Measurements from ENCODE around the gene MRM3.
"Not testable (repeated sequence)": the region's sequence is repeated elsewhere in the genome, so short reads cannot be mapped to it uniquely, and the experiment has no call there.

MRM3 gene, protein sequence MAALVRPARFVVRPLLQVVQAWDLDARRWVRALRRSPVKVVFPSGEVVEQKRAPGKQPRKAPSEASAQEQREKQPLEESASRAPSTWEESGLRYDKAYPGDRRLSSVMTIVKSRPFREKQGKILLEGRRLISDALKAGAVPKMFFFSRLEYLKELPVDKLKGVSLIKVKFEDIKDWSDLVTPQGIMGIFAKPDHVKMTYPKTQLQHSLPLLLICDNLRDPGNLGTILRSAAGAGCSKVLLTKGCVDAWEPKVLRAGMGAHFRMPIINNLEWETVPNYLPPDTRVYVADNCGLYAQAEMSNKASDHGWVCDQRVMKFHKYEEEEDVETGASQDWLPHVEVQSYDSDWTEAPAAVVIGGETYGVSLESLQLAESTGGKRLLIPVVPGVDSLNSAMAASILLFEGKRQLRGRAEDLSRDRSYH

GRCh38 chr17:781805-782731 lies at the start of gene MRM3, which contains the start of gene GLOD4:
Gene MRM3 (plus strand): TSS chr17:782353. CDS start chr17:782379, 26 bp downstream.
Gene GLOD4 (minus strand): TSS chr17:782280. CDS start chr17:782255, 25 bp downstream.
- DNase-seq = peak; percentile 65 to 93

- no peak for DNase-seq
Measured at GRCh38 chr17:732902-733720, 49.0 kb upstream of the MRM3 start.

GRCh38 chr17:733743-734142 lies 48.4 kb upstream of the MRM3 start:
- DNase-seq = no peak

- no peak for DNase-seq
Measured at GRCh38 chr17:737561-738113, 44.5 kb upstream of the MRM3 start.

DNA sequence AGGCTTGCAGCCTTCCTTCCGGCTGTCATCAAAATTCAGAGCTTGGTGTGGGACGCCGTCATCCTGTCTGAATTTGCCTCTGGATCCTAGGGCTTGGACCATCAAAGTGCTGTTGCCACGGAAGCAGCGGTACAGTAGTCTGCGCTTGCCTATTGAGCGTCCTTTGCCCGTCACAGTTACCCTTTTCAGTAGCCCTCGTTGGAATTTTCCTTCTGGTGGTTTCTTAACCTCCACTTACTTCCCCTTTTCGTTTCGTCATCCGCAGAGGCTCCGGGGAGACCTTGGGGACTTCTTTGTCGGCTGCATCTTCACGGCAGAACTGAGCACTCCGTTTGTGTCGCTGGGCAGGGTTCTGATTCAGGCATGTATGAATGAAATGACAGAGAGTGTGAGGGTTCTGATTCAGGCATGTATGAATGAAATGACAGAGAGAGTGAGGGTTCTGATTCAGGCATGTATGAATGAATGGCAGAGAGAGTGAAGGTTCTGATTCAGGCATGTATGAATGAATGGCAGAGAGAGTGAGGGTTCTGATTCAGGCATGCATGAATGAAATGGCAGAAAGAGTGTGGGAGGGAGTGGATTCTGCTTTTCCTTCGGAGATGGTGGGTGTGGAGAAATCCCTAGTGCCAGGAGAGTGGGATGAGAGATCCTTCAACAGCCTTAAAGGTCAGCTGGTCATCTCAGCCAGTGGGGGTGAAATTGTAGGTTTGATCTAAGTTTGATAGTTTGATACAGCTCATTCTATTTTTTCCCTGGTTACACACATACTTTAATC lies 41.7 kb upstream of the MRM3 start:
- peak; percentile 27 to 86 for DNase-seq

DNA sequence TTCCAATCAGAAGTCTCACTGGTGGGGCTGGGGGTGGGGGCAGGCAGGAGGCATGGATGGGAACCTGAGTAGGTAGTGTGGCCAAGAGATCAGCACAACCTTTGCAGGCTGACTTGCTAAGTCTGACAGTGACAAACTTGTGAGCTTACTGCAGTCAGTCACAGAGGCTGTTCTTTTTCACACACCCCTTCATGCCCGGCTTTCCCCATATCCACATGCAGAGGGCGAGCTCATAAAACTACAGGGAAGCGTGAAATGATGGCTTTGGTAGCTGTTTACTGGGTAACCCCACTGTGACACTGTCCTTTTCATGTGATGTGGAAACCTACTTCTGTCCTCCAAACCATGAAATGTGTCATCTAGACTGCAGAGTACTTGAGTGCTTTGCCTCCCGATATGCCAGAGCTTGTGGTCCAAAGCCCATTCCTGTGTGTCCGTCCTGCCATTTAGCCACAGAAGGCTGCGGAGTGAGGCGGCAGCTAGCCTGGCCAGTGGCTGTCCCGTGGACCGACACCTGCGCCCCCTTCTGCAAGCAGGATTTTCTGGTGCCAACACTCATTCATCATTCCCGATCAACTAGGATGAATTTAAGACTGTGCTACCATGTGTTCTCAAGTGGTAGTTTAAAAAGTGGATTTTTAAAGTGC lies 39.9 kb upstream of the MRM3 start:
- DNase-seq = no peak

- no peak for DNase-seq
Measured at GRCh38 chr17:743139-743538, 39.0 kb upstream of the MRM3 start.

DNA sequence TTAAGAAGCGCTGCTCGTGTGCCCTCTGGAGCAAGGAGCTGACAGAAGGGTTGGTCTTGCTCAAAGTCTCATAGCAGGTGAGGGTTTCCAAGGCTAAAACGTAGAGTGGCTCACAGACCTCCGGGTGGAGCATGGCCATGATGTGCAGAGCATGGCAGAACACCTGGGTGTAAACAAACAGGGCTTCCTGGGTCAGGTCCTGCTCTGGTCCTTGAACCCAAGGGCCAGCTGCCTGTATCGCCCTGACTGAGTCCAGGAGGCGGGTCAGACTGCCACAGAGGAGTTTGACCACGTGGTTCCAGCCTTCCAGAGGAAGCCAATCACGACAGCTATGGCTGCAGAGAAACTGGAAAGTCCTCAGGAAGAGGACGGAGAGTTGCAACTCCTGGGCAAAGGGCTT lies 37.2 kb upstream of the MRM3 start:
- no peak for DNase-seq

- no peak for DNase-seq
Measured at GRCh38 chr17:745406-745805, 36.7 kb upstream of the MRM3 start.

GRCh38 chr17:746181-746580 lies 36.0 kb upstream of the MRM3 start:
- DNase-seq = no peak

GRCh38 chr17:746783-747629 lies 35.1 kb upstream of the MRM3 start:
- DNase-seq = no peak

DNA sequence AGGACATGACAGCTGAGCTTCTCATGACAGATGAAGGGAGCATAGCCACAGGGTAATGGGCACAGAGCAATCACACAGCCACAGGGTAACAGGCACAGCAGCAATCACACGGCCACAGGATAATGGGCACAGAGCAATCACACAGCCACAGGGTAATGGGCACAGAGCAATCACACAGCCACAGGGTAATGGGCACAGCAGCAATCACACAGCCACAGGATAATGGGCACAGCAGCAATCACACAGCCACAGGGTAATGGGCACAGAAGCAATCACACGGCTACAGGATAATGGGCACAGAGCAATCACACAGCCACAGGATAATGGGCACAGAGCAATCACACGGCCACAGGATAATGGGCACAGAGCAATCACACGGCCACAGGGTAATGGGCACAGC lies 33.5 kb upstream of the MRM3 start:
- DNase-seq = not testable (repeated sequence)

- DNase-seq = not testable (repeated sequence)
Measured at GRCh38 chr17:749359-749758, 32.8 kb upstream of the MRM3 start.

- DNase-seq = no peak
Measured at GRCh38 chr17:750431-751037, 31.6 kb upstream of the MRM3 start.

DNA sequence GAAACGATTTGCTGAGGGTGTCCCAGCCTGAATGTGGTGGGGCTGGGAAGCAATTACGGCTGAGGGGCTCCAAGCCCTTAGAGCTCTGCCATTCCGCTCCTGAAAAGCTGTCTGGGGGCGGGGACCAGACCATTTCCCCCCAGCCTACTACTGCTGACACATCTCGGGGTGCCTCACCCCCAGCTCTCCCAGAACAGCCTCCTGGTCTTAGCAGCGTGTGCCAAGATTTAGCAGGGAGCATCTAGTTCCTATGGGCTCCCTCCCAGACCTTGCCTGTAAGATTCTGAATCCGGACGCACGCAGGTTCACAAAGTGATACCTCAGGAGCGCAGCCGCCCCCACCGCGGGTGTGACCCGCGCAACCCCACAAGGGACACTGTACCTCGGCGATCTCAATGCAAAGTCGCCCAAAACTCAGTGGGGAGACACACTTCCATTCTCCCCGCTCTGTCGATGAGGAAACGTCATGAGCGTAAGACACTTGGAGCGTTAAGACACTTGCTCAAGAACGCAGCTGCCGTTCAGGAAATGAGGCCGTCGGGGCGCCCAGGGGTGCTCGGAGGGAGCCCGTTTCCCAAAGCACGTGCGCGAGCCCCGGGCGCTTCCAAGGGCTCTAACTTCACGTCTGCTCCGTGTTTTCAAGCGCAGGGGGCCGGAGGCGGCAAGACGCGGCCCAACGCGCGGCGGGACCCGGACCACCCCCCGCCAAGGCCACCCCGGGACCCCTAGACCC lies 30.7 kb upstream of the MRM3 start:
- DNase-seq = no peak

GRCh38 chr17:752002-752619 lies 30.0 kb upstream of the MRM3 start, which contains the start of gene GEMIN4:
Gene GEMIN4 (minus strand): TSS chr17:752264. CDS start chr17:752142, 122 bp downstream.
- peak; percentile 74 to 96 for DNase-seq

DNA sequence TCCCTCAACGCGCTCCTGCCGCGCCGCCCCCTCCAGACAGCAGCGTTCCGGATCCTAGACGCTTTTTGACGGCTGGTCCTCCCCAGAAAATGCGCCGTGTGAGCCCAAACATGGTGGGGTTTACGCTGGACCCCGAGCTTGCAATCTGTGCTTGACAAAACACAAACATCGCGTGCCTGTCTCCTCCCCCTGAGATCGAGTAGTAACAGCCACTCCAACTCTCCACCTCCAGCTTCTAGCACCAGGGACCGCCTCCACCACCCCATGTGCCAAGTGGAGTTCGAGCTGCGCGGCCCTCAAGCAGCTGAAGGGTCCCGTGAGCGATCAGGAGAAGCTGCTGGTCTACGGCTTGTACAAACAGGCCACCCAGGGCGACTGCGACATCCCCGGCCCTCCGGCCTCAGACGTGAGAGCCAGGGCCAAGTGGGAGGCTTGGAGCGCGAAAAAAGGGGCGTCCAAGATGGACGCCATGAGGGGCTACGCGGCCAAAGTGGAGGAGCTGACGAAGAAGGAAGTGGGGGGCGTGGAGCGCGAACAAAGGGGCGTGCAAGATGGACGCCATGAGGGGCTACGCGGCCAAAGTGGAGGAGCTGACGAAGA lies 29.4 kb upstream of the MRM3 start:
- peak in 1 of 2 donors; percentile 26 for DNase-seq

DNA sequence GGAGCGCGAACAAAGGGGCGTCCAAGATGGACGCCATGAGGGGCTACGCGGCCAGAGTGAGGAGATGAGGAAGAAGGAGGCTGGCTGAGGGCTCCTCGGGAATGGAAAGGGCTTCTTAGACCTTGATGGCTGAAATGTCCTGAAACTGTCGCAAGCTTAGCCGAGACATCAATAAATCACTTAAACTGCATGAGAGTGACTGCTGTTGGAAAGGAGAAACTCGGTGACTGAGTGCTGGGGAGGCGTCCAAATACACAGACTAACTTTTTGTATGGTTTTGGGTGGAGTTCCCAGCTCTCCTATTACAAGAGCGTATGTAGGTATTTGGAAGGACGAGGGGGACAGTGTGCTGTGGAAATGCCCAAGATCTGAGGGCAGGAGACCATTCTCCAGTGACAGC lies 28.7 kb upstream of the MRM3 start:
- DNase-seq = no peak

All from bone marrow (tissue), 2 donors.